Astrocyte of the spinal cord (primary cell): Measurements from ENCODE around the gene PELI2.

Experiments used
- DNase-seq: peaks from one replicate; pipeline ENCODE4 v3.0.0; 2011; ENCODE audit warnings: low read depth, low spot score
- H3K4me3 ChIP-seq: 2 replicates; pipeline ENCODE4 v1.5.1; 2011; ENCODE audit warnings: low read depth, mild to moderate bottlenecking, low read length, moderate library complexity
- in situ Hi-C: cut with HindIII; loops from 2 replicates; pipeline ENCODE4 v1.10.0; 2017; ENCODE audit warnings: low sequenced_read_pairs
- TF ChIP-seq, protein P1 (sequence below): IDR thresholded peaks from 2 replicates; pipeline ENCODE4 v1.5.1; 2012; ENCODE audit warnings: low read depth, mild to moderate bottlenecking, low read length, inconsistent platforms

The PELI2 gene

GRCh38 chr14:56137453-56137807 is 19.2 kb downstream of the PELI2 start:
- TF ChIP-seq, protein P1, sequence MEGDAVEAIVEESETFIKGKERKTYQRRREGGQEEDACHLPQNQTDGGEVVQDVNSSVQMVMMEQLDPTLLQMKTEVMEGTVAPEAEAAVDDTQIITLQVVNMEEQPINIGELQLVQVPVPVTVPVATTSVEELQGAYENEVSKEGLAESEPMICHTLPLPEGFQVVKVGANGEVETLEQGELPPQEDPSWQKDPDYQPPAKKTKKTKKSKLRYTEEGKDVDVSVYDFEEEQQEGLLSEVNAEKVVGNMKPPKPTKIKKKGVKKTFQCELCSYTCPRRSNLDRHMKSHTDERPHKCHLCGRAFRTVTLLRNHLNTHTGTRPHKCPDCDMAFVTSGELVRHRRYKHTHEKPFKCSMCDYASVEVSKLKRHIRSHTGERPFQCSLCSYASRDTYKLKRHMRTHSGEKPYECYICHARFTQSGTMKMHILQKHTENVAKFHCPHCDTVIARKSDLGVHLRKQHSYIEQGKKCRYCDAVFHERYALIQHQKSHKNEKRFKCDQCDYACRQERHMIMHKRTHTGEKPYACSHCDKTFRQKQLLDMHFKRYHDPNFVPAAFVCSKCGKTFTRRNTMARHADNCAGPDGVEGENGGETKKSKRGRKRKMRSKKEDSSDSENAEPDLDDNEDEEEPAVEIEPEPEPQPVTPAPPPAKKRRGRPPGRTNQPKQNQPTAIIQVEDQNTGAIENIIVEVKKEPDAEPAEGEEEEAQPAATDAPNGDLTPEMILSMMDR: no peak
- no peak for DNase-seq
- in situ Hi-C loops: no loop called here
- H3K4me3 ChIP-seq: no peak overlapping the region

GRCh38 chr14:56137849-56138248 is 19.6 kb downstream of the PELI2 start:
- in situ Hi-C loops: no loop called here
- TF ChIP-seq, protein P1: no peak
- no peak for DNase-seq
- H3K4me3 ChIP-seq: no peak overlapping the region

DNA sequence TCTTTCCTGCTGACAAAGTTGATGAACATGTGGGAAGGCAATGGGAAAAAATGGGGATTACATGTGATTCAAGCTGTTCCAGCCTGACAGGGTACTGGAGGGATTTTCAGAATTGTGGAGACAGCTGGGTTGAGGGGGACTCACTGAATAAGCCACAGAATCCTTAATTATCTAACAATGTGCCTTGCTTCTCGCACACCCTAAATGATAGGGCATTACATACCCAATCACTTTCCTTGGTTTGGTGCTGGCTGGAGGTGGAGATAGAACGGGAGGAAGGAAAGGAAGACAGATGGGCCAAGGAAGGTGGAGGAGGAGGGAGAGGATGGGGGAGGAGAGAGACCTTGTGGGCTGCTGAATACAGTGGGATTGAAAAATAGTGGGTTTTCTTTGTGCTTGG is 20.7 kb downstream of the PELI2 start:
- TF ChIP-seq, protein P1: no peak
- in situ Hi-C loops: no loop called here

DNA sequence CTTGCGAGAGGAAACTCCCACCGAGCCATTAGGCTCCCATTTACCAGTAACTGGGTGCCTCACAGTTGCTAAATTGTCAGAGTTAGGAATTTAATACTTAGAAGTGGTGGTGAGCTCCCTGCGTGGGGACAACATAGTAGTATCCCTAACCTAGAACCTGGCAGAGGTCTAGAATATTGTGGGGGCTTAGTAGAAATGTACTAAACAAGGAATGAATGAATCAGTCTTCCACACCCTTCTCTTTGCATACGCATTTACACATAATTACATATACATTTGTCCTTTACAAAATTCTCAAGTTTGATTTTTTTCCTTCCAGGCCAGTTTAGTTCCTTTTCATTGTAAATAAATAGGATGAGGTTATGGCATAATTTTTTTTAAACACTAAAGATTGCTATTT is 24.1 kb downstream of the PELI2 start:
- H3K4me3 ChIP-seq: no peak overlapping the region

More for the DNA sequence above, 20.7 kb downstream of the PELI2 start:
- no peak for DNase-seq
- H3K4me3 ChIP-seq: no peak overlapping the region

DNA sequence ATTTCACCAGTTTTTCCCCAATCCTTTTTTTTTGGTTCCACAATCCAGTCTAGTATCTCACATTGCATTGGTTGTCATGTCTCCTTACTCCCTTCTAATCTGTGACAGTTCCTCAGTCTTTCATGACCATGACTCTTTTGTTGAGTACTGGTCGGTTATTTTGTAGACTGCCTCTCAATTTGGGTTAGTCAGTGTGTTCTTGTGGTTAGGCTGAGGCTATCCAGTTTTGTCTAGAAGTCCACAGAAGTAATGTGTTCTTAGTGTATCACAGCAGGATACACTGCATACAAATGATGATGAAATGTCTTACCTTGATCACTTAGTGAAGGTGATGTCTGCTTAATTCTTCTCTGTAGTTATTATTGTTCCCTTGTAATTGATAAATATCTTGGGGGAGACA is 24.8 kb downstream of the PELI2 start:
- in situ Hi-C loops: no loop called here
- no peak overlapping the region for H3K4me3 ChIP-seq
- TF ChIP-seq, protein P1: no peak
- no peak for DNase-seq

More for the DNA sequence above, 24.1 kb downstream of the PELI2 start:
- in situ Hi-C loops: no loop called here
- DNase-seq: no peak
- TF ChIP-seq, protein P1: no peak

DNA sequence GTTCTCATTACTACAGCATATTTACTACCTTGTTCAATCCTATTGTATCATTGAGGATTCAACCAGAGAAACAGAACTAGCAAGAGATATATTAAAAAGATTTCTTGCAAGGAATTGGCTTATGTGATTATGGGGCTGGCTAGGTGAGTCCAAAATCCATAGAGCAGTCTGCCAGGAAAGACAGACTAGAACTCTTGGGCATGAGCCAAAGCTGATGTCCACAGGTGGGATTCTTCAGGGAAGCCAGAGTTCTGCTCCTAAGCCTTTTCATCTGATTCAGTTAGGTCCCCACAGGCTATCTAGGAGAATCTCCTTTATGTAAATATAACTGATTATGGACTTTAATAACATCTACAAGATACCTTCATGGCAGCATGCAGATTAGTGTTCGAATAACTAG is 26.0 kb downstream of the PELI2 start:
- in situ Hi-C loops: no loop called here
- TF ChIP-seq, protein P1: no peak
- DNase-seq: no peak
- H3K4me3 ChIP-seq: no peak overlapping the region
